Natural killer cell (primary cell): ENCODE results near the gene PIN4. TPM values are rescaled to one million over a fixed set of nuclear protein-coding genes. Genes with fewer than 3 reads are reported as not detected.

ENCODE experiments used
- ATAC-seq, 3 donors: fragments of 150-1000 bp in 2 of 3; fragments of 200-7000 bp in 1 of 3; cut with Tn5 transposase; 1 replicate in 1 of 3; 2 replicates in 2 of 3; pipeline ENCODE4 v1.10.0; 2021; ENCODE audit warnings: mild to moderate bottlenecking in 2 of 3, moderate library complexity in 2 of 3
- DNase-seq, 2 donors: peaks; one replicate each; pipeline versions ENCODE4 v3.0.0 to v3.0.0-alpha.2; 2013 to 2021; ENCODE audit warnings: mixed read lengths in 1 of 2
- H3K27ac ChIP-seq: one replicate; pipeline ENCODE4 v1.5.1; 2013; ENCODE audit warnings: mild to moderate bottlenecking, low read length
- H3K27me3 ChIP-seq: one replicate; pipeline ENCODE4 v1.6.1; 2013; ENCODE audit warnings: low read length; ENCODE audit not compliant: control insufficient read depth, insufficient read depth
- H3K36me3 ChIP-seq: one replicate; pipeline ENCODE4 v1.6.1; 2013; ENCODE audit warnings: low read length; ENCODE audit not compliant: control insufficient read depth, insufficient read depth
- H3K4me1 ChIP-seq: one replicate; pipeline ENCODE4 v1.6.1; 2013; ENCODE audit warnings: low read length; ENCODE audit not compliant: control insufficient read depth, insufficient read depth
- H3K4me3 ChIP-seq: one replicate; pipeline ENCODE4 v1.5.1; 2013; ENCODE audit warnings: low read length
- H3K9me3 ChIP-seq: one replicate; pipeline ENCODE4 v1.6.1; 2013; ENCODE audit warnings: low read length; ENCODE audit not compliant: control insufficient read depth, insufficient read depth
- H3K27ac Mint-ChIP-seq, 2 donors: one replicate each; pipeline ENCODE4 v1.8.0; 2022; ENCODE audit warnings: mild to moderate bottlenecking in 2 of 2, mixed read lengths in 2 of 2, moderate library complexity in 1 of 2
- H3K27me3 Mint-ChIP-seq, 2 donors: one replicate each; pipeline ENCODE4 v1.8.0; 2022; ENCODE audit warnings: low read depth in 2 of 2, mixed read lengths in 2 of 2
- H3K36me3 Mint-ChIP-seq: one replicate; pipeline ENCODE4 v1.8.0; 2022; ENCODE audit warnings: mixed read lengths
- H3K4me1 Mint-ChIP-seq, 2 donors: one replicate each; pipeline ENCODE4 v1.8.0; 2022; ENCODE audit warnings: mixed read lengths in 2 of 2
- H3K4me3 Mint-ChIP-seq: one replicate; pipeline ENCODE4 v1.8.0; 2022; ENCODE audit warnings: mild to moderate bottlenecking, moderate library complexity, mixed read lengths
- H3K9me3 Mint-ChIP-seq, 2 donors: one replicate each; pipeline ENCODE4 v1.8.0; 2022; ENCODE audit warnings: mixed read lengths in 2 of 2
- WGBS: methylation state at CpG from one replicate; pipeline ENCODE4 v1.1.7; 2013; ENCODE audit warnings: missing lambda C conversion rate; ENCODE audit not compliant: insufficient coverage; 5-methylcytosine and 5-hydroxymethylcytosine counted together
- intact Hi-C: fragments of 100-400 bp; cut with micrococcal nuclease; formaldehyde crosslinking; loops from one replicate; pipeline ENCODE4 v1.14.2; 2022
- total RNA-seq, 4 donors: library from RNA; stranded (reverse); fragments of 120-200 nt in 1 of 4; gene quantifications; one replicate each; pipeline versions ENCODE4 v1.2.3 to v1.2.4, GENCODE V29; 2013 to 2022
- TF ChIP-seq, protein P1 (sequence below): fragments of 200-600 bp; IDR thresholded peaks from one replicate; pipeline ENCODE4 v1.8.0; 2022; ENCODE audit warnings: antibody characterized with exemption

The PIN4 gene
- total RNA-seq, 3 donors from 2014 or later (not counting 1 experiment from before 2014, with no cell fraction given): 5.6 to 6.2 (median 5.9) TPM

- WGBS: 100% methylated on average over 1 of the region's 4 CpGs
- H3K36me3 Mint-ChIP-seq: no peaks in the 10 kb centered on the region
Measured at GRCh38 chrX:72202792-72203401, 21.3 kb downstream of the PIN4 start.

DNA sequence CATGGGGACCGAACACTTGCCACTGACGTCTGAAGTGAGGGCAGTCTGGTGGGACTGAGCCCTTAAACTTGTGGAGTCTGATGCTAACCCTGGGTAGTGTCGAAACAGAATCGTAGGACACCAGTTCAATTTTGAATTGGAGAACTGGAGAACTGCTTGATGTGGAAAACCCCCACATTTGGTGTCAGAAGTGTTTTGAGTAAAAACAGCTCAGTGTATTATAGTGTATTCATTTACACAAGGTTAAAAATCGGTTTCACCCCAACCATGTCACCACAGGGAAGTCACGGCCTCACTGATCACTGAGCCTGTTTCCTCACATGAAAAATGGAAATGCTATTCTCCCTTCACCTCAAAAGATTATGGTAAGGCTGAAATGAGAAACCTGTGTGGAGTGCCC, 21.9 kb downstream of the PIN4 start:
- Mint-ChIP-seq H3K4me3 (no peak overlapping the region), H3K9me3 (no peaks in the 10 kb centered on the region), H3K4me1 (no peaks in the 10 kb centered on the region), H3K27ac (no peak overlapping the region), H3K27me3 (no peaks in the 10 kb centered on the region), H3K36me3 (no peaks in the 10 kb centered on the region)
- no peak overlapping the region for H3K4me3 ChIP-seq
- H3K27me3 ChIP-seq: no peaks in the 10 kb centered on the region
- H3K27ac ChIP-seq: no peak overlapping the region
- TF ChIP-seq, protein P1, sequence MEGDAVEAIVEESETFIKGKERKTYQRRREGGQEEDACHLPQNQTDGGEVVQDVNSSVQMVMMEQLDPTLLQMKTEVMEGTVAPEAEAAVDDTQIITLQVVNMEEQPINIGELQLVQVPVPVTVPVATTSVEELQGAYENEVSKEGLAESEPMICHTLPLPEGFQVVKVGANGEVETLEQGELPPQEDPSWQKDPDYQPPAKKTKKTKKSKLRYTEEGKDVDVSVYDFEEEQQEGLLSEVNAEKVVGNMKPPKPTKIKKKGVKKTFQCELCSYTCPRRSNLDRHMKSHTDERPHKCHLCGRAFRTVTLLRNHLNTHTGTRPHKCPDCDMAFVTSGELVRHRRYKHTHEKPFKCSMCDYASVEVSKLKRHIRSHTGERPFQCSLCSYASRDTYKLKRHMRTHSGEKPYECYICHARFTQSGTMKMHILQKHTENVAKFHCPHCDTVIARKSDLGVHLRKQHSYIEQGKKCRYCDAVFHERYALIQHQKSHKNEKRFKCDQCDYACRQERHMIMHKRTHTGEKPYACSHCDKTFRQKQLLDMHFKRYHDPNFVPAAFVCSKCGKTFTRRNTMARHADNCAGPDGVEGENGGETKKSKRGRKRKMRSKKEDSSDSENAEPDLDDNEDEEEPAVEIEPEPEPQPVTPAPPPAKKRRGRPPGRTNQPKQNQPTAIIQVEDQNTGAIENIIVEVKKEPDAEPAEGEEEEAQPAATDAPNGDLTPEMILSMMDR: no peak
- no peaks in the 10 kb centered on the region for H3K36me3 ChIP-seq
- ATAC-seq (no peak), DNase-seq (no peak)
- no peaks in the 10 kb centered on the region for H3K9me3 ChIP-seq
- 90% methylated on average over 4 of the region's 6 CpGs for WGBS
- intact Hi-C loops: no loop called here
- H3K4me1 ChIP-seq: no peaks in the 10 kb centered on the region

More at GRCh38 chrX:72202792-72203401, 21.3 kb downstream of the PIN4 start:
- Mint-ChIP-seq H3K4me1 (no peaks in the 10 kb centered on the region), H3K27me3 (no peaks in the 10 kb centered on the region), H3K4me3 (no peak overlapping the region), H3K9me3 (no peaks in the 10 kb centered on the region), H3K27ac (no peak overlapping the region)
- no peaks in the 10 kb centered on the region for H3K9me3 ChIP-seq
- intact Hi-C loops: no loop called here
- no peaks in the 10 kb centered on the region for H3K27me3 ChIP-seq
- H3K36me3 ChIP-seq: peaks cover 2% of the 10 kb centered on the region
- ATAC-seq (no peak), DNase-seq (no peak)
- H3K4me3 ChIP-seq: no peak overlapping the region
- no peaks in the 10 kb centered on the region for H3K4me1 ChIP-seq
- H3K27ac ChIP-seq: no peak overlapping the region
- TF ChIP-seq, protein P1: no peak

DNA sequence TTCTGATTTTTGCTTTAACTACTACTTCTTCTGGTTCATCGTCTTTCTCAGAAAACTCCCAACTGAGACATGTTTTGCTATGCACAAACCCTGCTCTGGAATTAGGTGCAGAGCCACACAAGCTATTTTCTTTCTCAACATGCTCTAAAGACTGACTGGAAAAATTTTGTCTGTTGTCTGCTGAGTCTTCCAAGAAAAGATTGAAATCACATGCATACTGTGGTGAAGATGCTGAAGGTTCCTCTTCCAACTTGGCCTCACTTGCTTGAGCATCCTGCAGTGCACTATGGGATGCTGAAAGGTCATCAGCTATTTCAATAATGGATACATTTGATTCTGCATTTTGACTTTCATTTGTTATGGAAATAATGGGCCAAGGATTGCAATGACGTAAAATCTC, 24.1 kb downstream of the PIN4 start:
- peaks cover 0 to 8% of the 10 kb centered on the region in 2 donors for H3K4me1 Mint-ChIP-seq
- no peaks in the 10 kb centered on the region for H3K9me3 Mint-ChIP-seq
- H3K27ac ChIP-seq: no peak overlapping the region
- peaks cover 3% of the 10 kb centered on the region for H3K36me3 ChIP-seq
- 100% methylated on average over 2 of the region's 2 CpGs for WGBS
- H3K4me1 ChIP-seq: no peaks in the 10 kb centered on the region
- no peaks in the 10 kb centered on the region for H3K27me3 ChIP-seq
- H3K9me3 ChIP-seq: no peaks in the 10 kb centered on the region
- TF ChIP-seq, protein P1: no peak
- DNase-seq (no peak), ATAC-seq (no peak)
- H3K36me3 Mint-ChIP-seq: no peaks in the 10 kb centered on the region
- H3K4me3 Mint-ChIP-seq: no peak overlapping the region
- intact Hi-C loops: no loop called here
- no peaks in the 10 kb centered on the region for H3K27me3 Mint-ChIP-seq
- H3K27ac Mint-ChIP-seq: no peak overlapping the region
- H3K4me3 ChIP-seq: no peak overlapping the region

DNA sequence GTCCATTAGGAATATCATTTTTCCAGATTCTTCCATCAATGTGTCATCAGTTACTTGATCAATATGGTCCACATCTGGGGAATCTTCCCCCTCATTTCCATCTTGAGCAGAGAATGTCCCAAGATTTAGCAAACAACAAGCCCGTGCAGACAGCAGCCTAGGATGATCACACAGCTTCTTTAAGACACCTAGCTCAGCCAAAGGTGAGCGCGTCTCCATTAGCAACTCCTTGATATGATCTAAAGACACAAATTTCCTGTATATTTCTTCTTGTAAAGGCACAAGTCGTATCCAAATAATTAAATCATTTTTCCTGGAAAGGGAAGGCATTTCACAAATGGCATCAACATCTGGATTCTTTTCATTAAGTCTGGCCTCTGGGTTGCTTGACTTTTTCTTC, 25.8 kb downstream of the PIN4 start:
- intact Hi-C loops: no loop called here
- H3K27me3 Mint-ChIP-seq: no peaks in the 10 kb centered on the region
- Histone ChIP-seq H3K9me3 (no peaks in the 10 kb centered on the region), H3K27me3 (no peaks in the 10 kb centered on the region), H3K36me3 (peaks cover 3% of the 10 kb centered on the region), H3K27ac (no peak overlapping the region), H3K4me1 (no peaks in the 10 kb centered on the region), H3K4me3 (no peak overlapping the region)
- TF ChIP-seq, protein P1: no peak
- no peak for DNase-seq
- peaks cover 0 to 8% of the 10 kb centered on the region in 2 donors for H3K4me1 Mint-ChIP-seq
- 94% methylated on average over 4 of the region's 4 CpGs for WGBS
- H3K36me3 Mint-ChIP-seq: no peaks in the 10 kb centered on the region
- ATAC-seq: no peak
- no peak overlapping the region for H3K27ac Mint-ChIP-seq
- no peaks in the 10 kb centered on the region for H3K9me3 Mint-ChIP-seq
- no peak overlapping the region for H3K4me3 Mint-ChIP-seq
